ENCODE data around the gene SCGB3A2.

Gene SCGB3A2

DNA sequence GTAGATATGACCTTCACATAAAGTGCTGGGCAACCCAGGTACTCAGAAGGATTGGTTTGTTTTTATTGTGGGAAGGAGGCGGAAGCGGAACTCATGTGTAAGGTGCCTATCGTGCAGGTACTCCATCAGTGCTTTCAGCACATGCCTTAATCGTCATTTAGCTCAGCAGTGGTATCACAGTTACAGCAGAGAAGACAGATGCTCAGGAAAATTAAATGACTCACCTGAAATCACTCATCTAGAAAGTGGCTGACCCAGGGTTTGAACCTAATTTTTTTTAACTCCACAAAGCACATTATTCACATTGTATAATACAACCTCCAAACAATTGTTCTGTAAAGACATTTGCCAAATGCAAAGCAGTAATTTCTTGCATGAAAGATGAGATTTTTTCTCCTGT lies 25.6 kb downstream of the SCGB3A2 start:
- no peak overlapping the region for H3K27ac ChIP-seq (ENCODE audit: low read depth, low read length)
- no peak overlapping the region for H3K4me3 ChIP-seq (ENCODE audit: low read depth, low read length)

DNA sequence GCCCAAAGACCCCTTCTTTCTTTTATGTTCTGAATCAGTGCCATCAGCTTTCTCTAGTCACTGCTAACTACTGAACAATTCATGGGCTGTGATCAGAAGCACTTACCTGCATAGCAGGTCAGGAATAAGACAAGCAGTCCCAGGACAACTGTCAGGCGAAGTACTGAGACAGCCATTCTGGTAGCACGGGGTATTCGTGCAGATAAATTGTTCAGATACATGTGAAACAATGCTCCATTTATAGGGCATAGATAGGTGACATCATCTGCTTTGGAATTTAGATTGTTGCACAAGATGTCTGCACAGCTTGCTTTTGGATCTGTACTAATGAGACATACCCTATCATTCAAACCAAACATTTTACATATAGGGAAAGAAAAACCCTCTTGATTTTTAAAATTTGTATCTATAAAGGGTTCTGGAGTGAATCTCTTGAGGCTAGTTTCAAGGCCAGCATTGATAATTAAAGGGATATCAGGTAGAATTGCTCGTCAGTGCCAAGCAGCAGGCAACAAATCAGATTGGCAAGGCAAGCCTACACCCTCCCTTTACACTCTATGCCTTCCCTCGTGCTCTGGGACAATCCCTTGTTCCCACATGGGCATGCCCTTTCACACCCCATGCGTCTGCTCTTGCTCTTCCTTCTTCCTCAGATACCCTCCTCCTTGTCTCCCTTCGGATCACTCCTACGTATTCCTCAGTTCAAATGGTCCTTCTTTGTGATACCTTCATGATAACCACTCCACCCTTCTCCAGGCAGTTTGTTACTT lies 28.0 kb downstream of the SCGB3A2 start, which contains the start of gene C5orf46:
Gene C5orf46 (minus strand): TSS at position 213 of the 770 bp plus-strand sequence. CDS start 37 bp downstream, at position 176.
- no peaks in the 10 kb centered on the region for H3K9me3 ChIP-seq (ENCODE audit: control insufficient read depth, insufficient read depth, low read length)
- no peak within 1 kb of the TSS for H3K4me3 ChIP-seq (ENCODE audit: low read depth, low read length)
- no peak within 1 kb of the TSS for H3K9ac ChIP-seq (ENCODE audit: low read depth, low read length)
- H3K27me3 ChIP-seq (ENCODE audit: control insufficient read depth, insufficient read depth, low read length), result no peaks in the 10 kb centered on the region
- H3K27ac ChIP-seq (ENCODE audit: low read depth, low read length), result no peak within 1 kb of the TSS
- no peaks in the 10 kb centered on the region for H3K36me3 ChIP-seq (ENCODE audit: control insufficient read depth, insufficient read depth, low read length)
- H3K4me1 ChIP-seq (ENCODE audit: control insufficient read depth, insufficient read depth, low read length), result peaks cover 2% of the 10 kb centered on the region

More for the DNA sequence above, 25.6 kb downstream of the SCGB3A2 start:
- H3K9ac ChIP-seq (ENCODE audit: low read depth, low read length), result no peak overlapping the region
- H3K4me1 ChIP-seq (ENCODE audit: control insufficient read depth, insufficient read depth, low read length), result peaks cover 6% of the 10 kb centered on the region
- no peaks in the 10 kb centered on the region for H3K27me3 ChIP-seq (ENCODE audit: control insufficient read depth, insufficient read depth, low read length)
- no peaks in the 10 kb centered on the region for H3K9me3 ChIP-seq (ENCODE audit: control insufficient read depth, insufficient read depth, low read length)
- no peaks in the 10 kb centered on the region for H3K36me3 ChIP-seq (ENCODE audit: control insufficient read depth, insufficient read depth, low read length)

DNA sequence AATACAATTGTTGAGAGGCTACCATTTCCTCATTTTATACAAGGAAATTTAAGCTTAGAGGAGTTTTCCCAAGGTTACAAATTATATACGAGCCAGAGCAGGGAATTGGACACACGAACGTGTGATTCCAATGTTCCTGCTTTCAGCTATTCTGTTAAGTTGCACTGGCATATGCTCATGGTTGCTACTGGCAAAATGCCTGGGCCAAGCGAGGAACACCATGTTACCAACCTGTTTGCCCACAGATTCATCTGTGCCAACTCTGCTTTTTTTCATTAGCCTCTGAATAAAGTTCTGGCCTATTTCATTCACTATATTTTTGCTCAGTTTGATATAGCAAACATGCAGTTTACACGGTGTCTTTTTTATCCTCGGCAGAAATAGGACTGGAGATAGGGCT lies 32.9 kb downstream of the SCGB3A2 start:
- Histone ChIP-seq H3K4me3 (ENCODE audit: low read depth, low read length) (no peak overlapping the region), H3K27ac (ENCODE audit: low read depth, low read length) (no peak overlapping the region), H3K4me1 (ENCODE audit: control insufficient read depth, insufficient read depth, low read length) (no peaks in the 10 kb centered on the region), H3K9me3 (ENCODE audit: control insufficient read depth, insufficient read depth, low read length) (no peaks in the 10 kb centered on the region), H3K9ac (ENCODE audit: low read depth, low read length) (no peak overlapping the region), H3K36me3 (ENCODE audit: control insufficient read depth, insufficient read depth, low read length) (no peaks in the 10 kb centered on the region), H3K27me3 (ENCODE audit: control insufficient read depth, insufficient read depth, low read length) (no peaks in the 10 kb centered on the region)

DNA sequence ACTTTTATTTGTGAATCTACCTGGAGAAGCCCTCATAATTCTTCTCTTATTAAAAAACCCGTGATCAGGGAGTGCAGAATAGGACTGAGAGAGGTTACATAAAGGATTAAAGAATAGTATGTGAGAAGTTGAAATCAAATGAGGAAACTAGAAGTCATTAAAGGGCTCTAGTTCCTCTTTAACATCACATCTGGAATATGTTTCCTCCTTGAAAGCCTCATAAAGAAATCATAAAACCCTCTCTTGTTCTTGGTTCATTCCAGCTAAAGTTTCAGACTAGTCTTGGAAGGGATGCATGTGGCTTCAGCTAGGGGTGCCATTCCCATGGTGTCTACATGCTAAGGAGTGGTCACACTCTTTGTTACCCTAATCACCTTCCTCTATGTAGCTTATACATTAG lies 33.5 kb downstream of the SCGB3A2 start:
- Histone ChIP-seq H3K27ac (ENCODE audit: low read depth, low read length) (no peak overlapping the region), H3K36me3 (ENCODE audit: control insufficient read depth, insufficient read depth, low read length) (no peaks in the 10 kb centered on the region), H3K4me1 (ENCODE audit: control insufficient read depth, insufficient read depth, low read length) (no peaks in the 10 kb centered on the region), H3K27me3 (ENCODE audit: control insufficient read depth, insufficient read depth, low read length) (no peaks in the 10 kb centered on the region), H3K9me3 (ENCODE audit: control insufficient read depth, insufficient read depth, low read length) (no peaks in the 10 kb centered on the region), H3K9ac (ENCODE audit: low read depth, low read length) (no peak overlapping the region), H3K4me3 (ENCODE audit: low read depth, low read length) (no peak overlapping the region)

DNA sequence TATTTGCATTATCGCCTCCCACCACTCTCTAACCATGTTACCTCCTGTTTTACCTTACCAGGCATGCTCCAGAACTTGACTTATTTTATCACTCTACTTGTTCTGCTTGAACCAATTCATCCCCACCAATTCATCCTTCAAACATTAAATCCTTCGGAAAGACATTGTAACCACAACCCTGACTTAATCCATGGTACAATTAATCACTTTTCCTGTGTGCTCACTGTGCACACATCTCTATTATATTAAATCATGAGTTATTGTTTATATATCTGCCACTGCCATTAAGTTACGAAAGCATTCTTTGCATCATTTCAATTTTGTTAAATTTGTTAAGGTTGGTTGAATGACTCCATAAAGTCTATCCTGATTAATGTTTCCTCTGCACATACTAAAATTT lies 35.3 kb downstream of the SCGB3A2 start:
- no peaks in the 10 kb centered on the region for H3K36me3 ChIP-seq (ENCODE audit: control insufficient read depth, insufficient read depth, low read length)
- no peak overlapping the region for H3K9ac ChIP-seq (ENCODE audit: low read depth, low read length)
- H3K9me3 ChIP-seq (ENCODE audit: control insufficient read depth, insufficient read depth, low read length), result no peaks in the 10 kb centered on the region
- no peaks in the 10 kb centered on the region for H3K27me3 ChIP-seq (ENCODE audit: control insufficient read depth, insufficient read depth, low read length)
- H3K27ac ChIP-seq (ENCODE audit: low read depth, low read length), result no peak overlapping the region
- H3K4me1 ChIP-seq (ENCODE audit: control insufficient read depth, insufficient read depth, low read length), result no peaks in the 10 kb centered on the region
- H3K4me3 ChIP-seq (ENCODE audit: low read depth, low read length), result no peak overlapping the region

DNA sequence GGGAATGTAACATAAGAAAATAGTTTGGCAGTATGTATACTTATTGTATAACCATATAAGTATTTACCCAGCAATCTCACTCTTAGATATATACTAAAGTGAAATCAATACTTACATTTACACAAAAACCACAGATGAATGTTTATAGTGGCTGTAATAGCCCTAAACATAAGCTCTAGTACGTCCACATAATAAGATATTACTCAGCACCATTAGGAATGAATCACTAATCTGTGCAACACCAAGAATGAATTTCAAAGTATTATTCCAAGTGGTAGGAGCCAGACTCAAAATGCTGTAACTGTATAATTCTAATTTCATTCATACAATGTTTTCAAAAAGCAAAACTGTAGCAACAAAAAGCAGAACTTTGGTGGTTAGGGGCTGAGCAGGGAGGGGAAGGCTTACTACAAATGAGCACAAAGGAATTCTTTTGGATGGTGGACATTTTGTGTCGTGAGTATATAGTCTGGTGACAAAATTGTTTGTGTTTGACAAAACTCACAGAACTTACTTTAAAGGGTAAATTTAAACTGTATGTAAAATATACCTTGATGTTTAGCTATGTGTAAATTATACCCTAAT lies 39.7 kb downstream of the SCGB3A2 start:
- Histone ChIP-seq H3K36me3 (ENCODE audit: control insufficient read depth, insufficient read depth, low read length) (no peaks in the 10 kb centered on the region), H3K9me3 (ENCODE audit: control insufficient read depth, insufficient read depth, low read length) (no peaks in the 10 kb centered on the region), H3K9ac (ENCODE audit: low read depth, low read length) (no peak overlapping the region), H3K4me3 (ENCODE audit: low read depth, low read length) (no peak overlapping the region), H3K27ac (ENCODE audit: low read depth, low read length) (no peak overlapping the region), H3K27me3 (ENCODE audit: control insufficient read depth, insufficient read depth, low read length) (no peaks in the 10 kb centered on the region), H3K4me1 (ENCODE audit: control insufficient read depth, insufficient read depth, low read length) (no peaks in the 10 kb centered on the region)

DNA sequence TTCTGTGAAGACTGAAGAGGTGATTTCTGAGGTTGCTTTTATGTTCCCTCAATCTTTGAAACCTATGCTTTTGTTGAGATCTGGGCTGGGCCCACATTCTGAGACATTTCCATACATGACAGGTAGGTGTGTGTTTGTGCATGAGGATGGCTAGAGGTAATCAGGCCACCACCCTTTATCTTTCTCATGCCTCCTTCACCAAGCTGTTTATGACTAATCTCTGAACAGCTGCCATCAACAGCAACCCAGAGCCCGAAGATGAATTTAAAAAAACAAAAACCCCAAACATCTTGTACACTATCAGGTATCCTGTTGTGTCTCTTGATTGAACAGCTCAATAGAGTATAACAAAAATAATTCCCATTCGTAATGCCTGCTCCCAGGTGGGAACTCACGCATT lies 40.4 kb downstream of the SCGB3A2 start:
- Histone ChIP-seq H3K4me3 (ENCODE audit: low read depth, low read length) (no peak overlapping the region), H3K36me3 (ENCODE audit: control insufficient read depth, insufficient read depth, low read length) (no peaks in the 10 kb centered on the region), H3K27me3 (ENCODE audit: control insufficient read depth, insufficient read depth, low read length) (no peaks in the 10 kb centered on the region), H3K4me1 (ENCODE audit: control insufficient read depth, insufficient read depth, low read length) (no peaks in the 10 kb centered on the region), H3K9ac (ENCODE audit: low read depth, low read length) (no peak overlapping the region), H3K27ac (ENCODE audit: low read depth, low read length) (no peak overlapping the region), H3K9me3 (ENCODE audit: control insufficient read depth, insufficient read depth, low read length) (no peaks in the 10 kb centered on the region)

DNA sequence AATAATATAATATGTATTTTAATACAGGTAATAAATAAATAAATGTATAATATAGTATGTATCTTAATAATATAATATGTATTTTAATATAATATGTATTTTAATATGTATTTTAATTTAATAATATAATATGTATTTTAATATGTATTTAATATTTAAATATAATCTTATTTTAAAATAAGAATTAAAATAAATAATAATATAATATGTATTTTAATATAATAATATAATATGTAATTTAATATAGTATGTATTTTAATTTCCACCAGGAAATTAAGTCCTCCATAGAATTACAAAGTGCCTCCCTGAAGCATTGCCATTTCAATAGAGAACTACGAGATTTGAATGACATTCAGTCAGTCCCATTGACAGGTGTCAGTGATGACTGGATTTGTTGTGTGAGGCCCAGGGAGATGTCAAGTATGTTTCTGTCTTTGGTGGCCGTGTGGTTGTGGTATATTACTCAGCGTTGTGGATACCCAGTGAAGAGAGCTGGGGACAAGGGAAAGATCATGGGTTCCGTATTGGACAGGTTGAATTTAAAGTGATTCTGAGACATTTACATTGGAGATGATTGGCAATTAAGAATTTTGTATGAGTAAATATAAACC lies 42.0 kb downstream of the SCGB3A2 start:
- Histone ChIP-seq H3K9me3 (ENCODE audit: control insufficient read depth, insufficient read depth, low read length) (no peaks in the 10 kb centered on the region), H3K27me3 (ENCODE audit: control insufficient read depth, insufficient read depth, low read length) (no peaks in the 10 kb centered on the region), H3K9ac (ENCODE audit: low read depth, low read length) (no peak overlapping the region), H3K36me3 (ENCODE audit: control insufficient read depth, insufficient read depth, low read length) (no peaks in the 10 kb centered on the region), H3K4me3 (ENCODE audit: low read depth, low read length) (no peak overlapping the region), H3K27ac (ENCODE audit: low read depth, low read length) (no peak overlapping the region), H3K4me1 (ENCODE audit: control insufficient read depth, insufficient read depth, low read length) (peaks cover 5% of the 10 kb centered on the region; the same call in 1 of the 2 replicates)

DNA sequence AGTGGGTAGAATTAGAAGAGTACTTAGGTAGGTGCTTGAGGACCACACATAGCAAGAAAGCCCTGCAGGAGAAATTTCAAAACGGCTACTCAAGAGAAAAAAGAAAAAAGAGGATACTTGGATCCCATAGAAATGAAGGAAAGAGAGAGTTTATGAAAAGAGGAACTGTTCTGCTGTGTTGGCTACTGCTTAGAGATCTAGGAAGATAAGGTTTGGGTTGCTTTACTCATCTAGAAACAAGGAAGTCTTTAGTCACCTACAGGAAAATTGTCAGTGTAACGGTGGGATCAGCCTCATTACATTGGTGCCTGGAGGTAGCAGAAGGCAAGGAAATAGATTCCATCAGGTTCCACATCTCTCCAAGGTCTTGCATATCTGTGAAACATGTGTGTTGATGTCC lies 42.6 kb downstream of the SCGB3A2 start:
- no peak overlapping the region for H3K27ac ChIP-seq (ENCODE audit: low read depth, low read length)
- no peaks in the 10 kb centered on the region for H3K9me3 ChIP-seq (ENCODE audit: control insufficient read depth, insufficient read depth, low read length)
- no peak overlapping the region for H3K9ac ChIP-seq (ENCODE audit: low read depth, low read length)
- H3K27me3 ChIP-seq (ENCODE audit: control insufficient read depth, insufficient read depth, low read length), result no peaks in the 10 kb centered on the region
- H3K36me3 ChIP-seq (ENCODE audit: control insufficient read depth, insufficient read depth, low read length), result no peaks in the 10 kb centered on the region
- H3K4me3 ChIP-seq (ENCODE audit: low read depth, low read length), result no peak overlapping the region
- H3K4me1 ChIP-seq (ENCODE audit: control insufficient read depth, insufficient read depth, low read length), result peaks cover 5% of the 10 kb centered on the region; the same call in 1 of the 2 replicates

DNA sequence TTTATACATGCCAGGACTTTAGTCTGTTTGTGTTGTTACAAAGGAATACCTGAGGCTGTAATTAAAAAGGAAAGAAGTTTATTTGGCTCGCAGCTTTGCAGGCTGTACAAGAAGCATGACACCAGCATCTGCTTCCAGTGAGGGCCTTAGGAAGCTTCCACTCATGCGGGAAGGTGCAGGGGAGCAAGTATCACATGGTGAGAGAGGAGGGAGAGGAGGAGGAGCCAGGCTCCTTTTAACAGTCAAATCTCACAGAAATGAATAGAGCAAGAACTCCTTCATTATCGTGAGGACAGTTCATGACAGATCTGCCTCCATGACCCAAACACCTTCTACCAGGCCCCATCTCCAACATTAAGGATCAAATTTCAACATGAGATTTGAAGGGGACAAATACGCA lies 46.5 kb downstream of the SCGB3A2 start:
- Histone ChIP-seq H3K27me3 (ENCODE audit: control insufficient read depth, insufficient read depth, low read length) (no peaks in the 10 kb centered on the region), H3K4me1 (ENCODE audit: control insufficient read depth, insufficient read depth, low read length) (peaks cover 5% of the 10 kb centered on the region; the same call in 1 of the 2 replicates), H3K9ac (ENCODE audit: low read depth, low read length) (no peak overlapping the region), H3K27ac (ENCODE audit: low read depth, low read length) (no peak overlapping the region), H3K36me3 (ENCODE audit: control insufficient read depth, insufficient read depth, low read length) (no peaks in the 10 kb centered on the region), H3K4me3 (ENCODE audit: low read depth, low read length) (no peak overlapping the region), H3K9me3 (ENCODE audit: control insufficient read depth, insufficient read depth, low read length) (no peaks in the 10 kb centered on the region)

DNA sequence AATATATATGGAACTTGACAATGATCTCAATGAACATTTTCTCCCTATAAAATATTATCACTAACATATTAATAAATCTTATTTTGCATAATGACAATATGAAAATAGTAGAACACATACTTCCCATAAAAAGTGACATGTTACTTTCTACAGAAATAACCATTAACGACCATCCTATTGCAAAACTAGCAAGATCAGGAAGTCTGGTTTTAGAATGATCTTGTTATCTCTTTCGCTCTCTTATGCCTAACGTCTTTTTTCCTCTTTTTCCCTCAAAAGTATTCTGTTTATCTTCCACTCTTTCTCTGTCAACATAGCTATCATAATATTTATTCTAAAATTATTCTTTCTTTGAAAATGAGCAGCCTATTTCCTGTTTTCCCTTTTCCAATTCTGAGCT lies 49.4 kb downstream of the SCGB3A2 start:
- Histone ChIP-seq H3K4me1 (ENCODE audit: control insufficient read depth, insufficient read depth, low read length) (peaks cover 5% of the 10 kb centered on the region; the same call in 1 of the 2 replicates), H3K9ac (ENCODE audit: low read depth, low read length) (no peak overlapping the region), H3K9me3 (ENCODE audit: control insufficient read depth, insufficient read depth, low read length) (no peaks in the 10 kb centered on the region), H3K36me3 (ENCODE audit: control insufficient read depth, insufficient read depth, low read length) (no peaks in the 10 kb centered on the region), H3K27me3 (ENCODE audit: control insufficient read depth, insufficient read depth, low read length) (no peaks in the 10 kb centered on the region), H3K27ac (ENCODE audit: low read depth, low read length) (no peak overlapping the region), H3K4me3 (ENCODE audit: low read depth, low read length) (no peak overlapping the region)

All from HUES48 (cell line).